ENCODE measurements around the gene ZNF274. TPM values are rescaled to one million over a fixed set of nuclear protein-coding genes. Genes with fewer than 3 reads are reported as not detected.

The ZNF274 gene
- total RNA-seq, 1 donor from 2014 or later, result 23.2 TPM

Other genes starting within 250 kb of the ZNF274 start
- gene ZNF418, start 247.7 kb upstream of the ZNF274 start, total RNA-seq, result 53.4 TPM
- gene ZNF256, start 235.4 kb upstream of the ZNF274 start, total RNA-seq, result 19.6 TPM
- gene C19orf18, start 208.5 kb upstream of the ZNF274 start, total RNA-seq, result 0.82 TPM
- gene ZNF606, start 180.2 kb upstream of the ZNF274 start, total RNA-seq, result 65.6 TPM
- gene ZSCAN1, start 149.0 kb upstream of the ZNF274 start, total RNA-seq, result 0.82 TPM
- 11.8 TPM for gene ZNF135, start 123.8 kb upstream of the ZNF274 start, total RNA-seq
- gene ZSCAN18, start 84.8 kb upstream of the ZNF274 start, total RNA-seq, result 95.0 TPM
- gene ZNF329, start 32.3 kb upstream of the ZNF274 start, total RNA-seq, result 42.4 TPM
- 72.2 TPM for gene ZNF544, start 45.9 kb downstream of the ZNF274 start, total RNA-seq
- gene ZNF8, start 95.9 kb downstream of the ZNF274 start, total RNA-seq, result 14.3 TPM
- 22.4 TPM for gene ERVK3-1, start 122.3 kb downstream of the ZNF274 start, total RNA-seq
- gene ZSCAN22, start 143.9 kb downstream of the ZNF274 start, total RNA-seq, result 2.0 TPM
- gene A1BG, start 170.4 kb downstream of the ZNF274 start, total RNA-seq, result 0.41 TPM
- gene ZNF497, start 179.7 kb downstream of the ZNF274 start, total RNA-seq, result 6.1 TPM
- gene ZNF837, start 198.0 kb downstream of the ZNF274 start, total RNA-seq, result 2.4 TPM
- 2,200 TPM for gene RPS5, start 204.2 kb downstream of the ZNF274 start, total RNA-seq
- gene RNF225, start 212.6 kb downstream of the ZNF274 start, total RNA-seq, result not detected
- gene ZNF584, start 225.6 kb downstream of the ZNF274 start, total RNA-seq, result 11.8 TPM

Measured in frontal cortex (tissue), 1 donor.